ENCODE measurements around the gene YIF1A.

DNA sequence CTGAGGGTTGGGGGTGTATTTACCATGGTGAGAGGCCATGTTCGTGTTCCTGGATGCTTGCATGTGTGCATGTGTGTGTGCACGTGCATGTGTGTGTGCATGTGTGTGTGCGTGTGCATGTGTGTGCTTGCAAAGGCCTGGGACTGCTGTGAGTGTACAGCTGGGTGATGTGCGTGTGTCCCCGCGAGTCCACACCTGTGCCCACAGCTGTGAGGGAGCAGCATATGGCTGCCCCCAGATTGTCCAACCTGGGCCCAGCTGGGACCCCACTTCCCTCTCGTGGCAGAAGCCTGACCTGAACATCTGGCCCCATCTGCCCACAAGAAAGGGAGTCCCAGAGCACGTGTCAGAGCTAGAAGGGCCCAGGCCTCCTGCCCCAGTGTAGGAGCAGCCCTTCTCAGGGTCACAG lies 36.3 kb upstream of the YIF1A start:
- TF ChIP-seq EZH2 (IDR thresholded peaks at IDR 0.05; ENCODE audit: low read depth): no peak
- TF ChIP-seq, protein P1, sequence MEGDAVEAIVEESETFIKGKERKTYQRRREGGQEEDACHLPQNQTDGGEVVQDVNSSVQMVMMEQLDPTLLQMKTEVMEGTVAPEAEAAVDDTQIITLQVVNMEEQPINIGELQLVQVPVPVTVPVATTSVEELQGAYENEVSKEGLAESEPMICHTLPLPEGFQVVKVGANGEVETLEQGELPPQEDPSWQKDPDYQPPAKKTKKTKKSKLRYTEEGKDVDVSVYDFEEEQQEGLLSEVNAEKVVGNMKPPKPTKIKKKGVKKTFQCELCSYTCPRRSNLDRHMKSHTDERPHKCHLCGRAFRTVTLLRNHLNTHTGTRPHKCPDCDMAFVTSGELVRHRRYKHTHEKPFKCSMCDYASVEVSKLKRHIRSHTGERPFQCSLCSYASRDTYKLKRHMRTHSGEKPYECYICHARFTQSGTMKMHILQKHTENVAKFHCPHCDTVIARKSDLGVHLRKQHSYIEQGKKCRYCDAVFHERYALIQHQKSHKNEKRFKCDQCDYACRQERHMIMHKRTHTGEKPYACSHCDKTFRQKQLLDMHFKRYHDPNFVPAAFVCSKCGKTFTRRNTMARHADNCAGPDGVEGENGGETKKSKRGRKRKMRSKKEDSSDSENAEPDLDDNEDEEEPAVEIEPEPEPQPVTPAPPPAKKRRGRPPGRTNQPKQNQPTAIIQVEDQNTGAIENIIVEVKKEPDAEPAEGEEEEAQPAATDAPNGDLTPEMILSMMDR (conservative IDR thresholded peaks at IDR 0.05): no peak
